Mammary epithelial cell (primary cell): ENCODE results near the gene FBXL5.

Source experiments
- CTCF ChIP-seq, 2 donors: IDR thresholded peaks in 1 of 2; conservative IDR thresholded peaks in 1 of 2; 2 replicates each; pipeline ENCODE4 v1.5.1; 2011 to 2012; ENCODE audit warnings: inconsistent platforms in 2 of 2, low read length in 2 of 2, mild to moderate bottlenecking in 2 of 2, control low read depth in 1 of 2, low read depth in 1 of 2; ENCODE audit not compliant: insufficient read depth in 1 of 2; ENCODE audit errors: extremely low read depth in 1 of 2
- EZH2 ChIP-seq: IDR thresholded peaks from 2 replicates; pipeline ENCODE4 v1.6.1; 2012; ENCODE audit warnings: low read length, inconsistent platforms, borderline replicate concordance

- TF ChIP-seq CTCF (conservative IDR thresholded peaks at IDR 0.05 in 1 of 2, IDR thresholded peaks at IDR 0.05 in 1 of 2; ENCODE audit: extremely low read depth in 1 of 2, insufficient read depth in 1 of 2, low read depth in 1 of 2, low read length in 2 of 2) (no peak), EZH2 (no peak)
Observed at GRCh38 chr4:15659768-15660570, 4.8 kb upstream of the FBXL5 start.
